HK-2 (cell line): ENCODE results near the gene RTEL1.
"Not testable (repeated sequence)": the region's sequence is repeated elsewhere in the genome, so short reads cannot be mapped to it uniquely, and the experiment has no call there.

Experiments
- DNase-seq: peaks from one replicate; pipeline ENCODE4 v3.0.0-alpha.2; 2018; ENCODE audit not compliant: unreplicated experiment

The RTEL1 gene

GRCh38 chr20:63657937-63658748, at the start of gene RTEL1:
Gene RTEL1 (plus strand): TSS chr20:63658312. CDS start chr20:63659403, 1,091 bp downstream.
- peak; percentile 96 for DNase-seq

GRCh38 chr20:63610581-63611435, 47.3 kb upstream of the RTEL1 start:
- DNase-seq, result no peak

- no peak for DNase-seq
Measured at GRCh38 chr20:63611646-63612045, 46.5 kb upstream of the RTEL1 start.

GRCh38 chr20:63612276-63612931, 45.7 kb upstream of the RTEL1 start:
- DNase-seq, result no peak

- not testable (repeated sequence) for DNase-seq
Measured at GRCh38 chr20:63613863-63614594, 44.1 kb upstream of the RTEL1 start.

- peak; percentile 32 for DNase-seq
Measured at GRCh38 chr20:63617092-63617875, 40.8 kb upstream of the RTEL1 start.

GRCh38 chr20:63617876-63618265, 40.2 kb upstream of the RTEL1 start:
- DNase-seq, result no peak

- no peak for DNase-seq
Measured at GRCh38 chr20:63618291-63618980, 39.7 kb upstream of the RTEL1 start.

- no peak for DNase-seq
Measured at GRCh38 chr20:63619086-63619485, 39.0 kb upstream of the RTEL1 start.

GRCh38 chr20:63619505-63619904, 38.6 kb upstream of the RTEL1 start:
- no peak for DNase-seq

GRCh38 chr20:63620991-63621390, 37.1 kb upstream of the RTEL1 start:
- no peak for DNase-seq

- no peak for DNase-seq
Measured at GRCh38 chr20:63622096-63622495, 36.0 kb upstream of the RTEL1 start.

- DNase-seq, result no peak
Measured at GRCh38 chr20:63622732-63623131, 35.4 kb upstream of the RTEL1 start.

- no peak for DNase-seq
Measured at GRCh38 chr20:63624486-63624885, 33.6 kb upstream of the RTEL1 start.

- DNase-seq, result peak; percentile 58
Measured at GRCh38 chr20:63625771-63626423, 32.2 kb upstream of the RTEL1 start.

- DNase-seq, result peak; percentile 87
Measured at GRCh38 chr20:63626424-63627128, 31.5 kb upstream of the RTEL1 start, which contains the start of gene GMEB2. Gene GMEB2 (minus strand): TSS chr20:63627101. CDS start chr20:63619397, 7,704 bp downstream.

- peak; percentile 98 for DNase-seq
Measured at GRCh38 chr20:63627129-63627750, 30.9 kb upstream of the RTEL1 start.

- no peak for DNase-seq
Measured at GRCh38 chr20:63627751-63628245, 30.3 kb upstream of the RTEL1 start.
